ENCODE data around the gene DOCK1. TPM values are rescaled to one million over a fixed set of nuclear protein-coding genes. Genes with fewer than 3 reads are reported as not detected.

DOCK1 gene
- polyA plus RNA-seq, 1 donor from 2014 or later = 2.7 TPM

DNA sequence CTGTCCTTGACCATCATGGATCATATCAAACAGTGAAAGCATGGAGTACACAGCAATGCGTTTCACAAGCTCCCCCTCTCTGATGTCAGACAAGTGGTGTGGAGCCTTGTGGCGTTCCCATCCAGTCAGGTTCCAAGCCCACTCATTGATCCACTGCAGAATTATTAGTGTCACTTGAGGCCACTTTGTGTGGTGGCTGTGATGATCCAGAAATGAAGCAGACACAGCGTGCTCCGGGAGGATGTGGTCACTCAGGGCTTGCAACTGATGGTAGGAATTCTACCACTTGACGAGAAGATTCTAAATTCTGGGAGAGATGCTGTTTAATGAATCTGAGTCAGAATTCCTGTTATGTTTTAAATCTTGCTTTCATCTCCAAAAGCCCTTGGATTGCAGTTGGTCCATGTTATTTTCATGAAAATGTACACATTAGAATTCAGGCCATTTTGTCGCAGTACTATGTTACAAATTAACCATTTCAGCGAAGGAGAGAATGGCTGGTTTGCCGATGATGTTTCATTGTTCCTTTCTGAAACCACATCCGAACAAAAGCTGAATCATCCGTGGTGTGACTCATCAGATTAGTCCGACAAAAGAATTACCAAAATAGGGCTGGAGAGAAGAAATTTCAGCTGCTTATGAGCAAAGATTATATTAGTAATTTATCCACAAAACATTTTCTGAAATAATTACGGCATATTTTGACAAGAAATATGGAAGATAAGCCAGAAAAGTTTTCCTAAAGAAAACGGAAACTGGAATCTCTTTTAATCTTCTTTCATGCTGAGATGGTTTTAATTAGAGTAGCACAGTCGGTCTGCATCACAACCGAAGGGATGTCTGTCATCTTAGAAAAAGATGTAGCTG, 243.1 kb downstream of the DOCK1 start:
- no peak for TF ChIP-seq MXI1 (conservative IDR thresholded peaks at IDR 0.05; ENCODE audit: poor library complexity, severe bottlenecking)
- no peak for TF ChIP-seq EZH2 (IDR thresholded peaks at IDR 0.05; ENCODE audit: borderline replicate concordance, insufficient read depth, low read length, poor library complexity, severe bottlenecking)
- no peak for TF ChIP-seq POLR2AphosphoS5 (IDR thresholded peaks at IDR 0.05)
- no peak for TF ChIP-seq TAF1 (IDR thresholded peaks at IDR 0.05; ENCODE audit: low read depth)
- no peak for TF ChIP-seq RAD21 (conservative IDR thresholded peaks at IDR 0.05)
- TF ChIP-seq, protein P1, sequence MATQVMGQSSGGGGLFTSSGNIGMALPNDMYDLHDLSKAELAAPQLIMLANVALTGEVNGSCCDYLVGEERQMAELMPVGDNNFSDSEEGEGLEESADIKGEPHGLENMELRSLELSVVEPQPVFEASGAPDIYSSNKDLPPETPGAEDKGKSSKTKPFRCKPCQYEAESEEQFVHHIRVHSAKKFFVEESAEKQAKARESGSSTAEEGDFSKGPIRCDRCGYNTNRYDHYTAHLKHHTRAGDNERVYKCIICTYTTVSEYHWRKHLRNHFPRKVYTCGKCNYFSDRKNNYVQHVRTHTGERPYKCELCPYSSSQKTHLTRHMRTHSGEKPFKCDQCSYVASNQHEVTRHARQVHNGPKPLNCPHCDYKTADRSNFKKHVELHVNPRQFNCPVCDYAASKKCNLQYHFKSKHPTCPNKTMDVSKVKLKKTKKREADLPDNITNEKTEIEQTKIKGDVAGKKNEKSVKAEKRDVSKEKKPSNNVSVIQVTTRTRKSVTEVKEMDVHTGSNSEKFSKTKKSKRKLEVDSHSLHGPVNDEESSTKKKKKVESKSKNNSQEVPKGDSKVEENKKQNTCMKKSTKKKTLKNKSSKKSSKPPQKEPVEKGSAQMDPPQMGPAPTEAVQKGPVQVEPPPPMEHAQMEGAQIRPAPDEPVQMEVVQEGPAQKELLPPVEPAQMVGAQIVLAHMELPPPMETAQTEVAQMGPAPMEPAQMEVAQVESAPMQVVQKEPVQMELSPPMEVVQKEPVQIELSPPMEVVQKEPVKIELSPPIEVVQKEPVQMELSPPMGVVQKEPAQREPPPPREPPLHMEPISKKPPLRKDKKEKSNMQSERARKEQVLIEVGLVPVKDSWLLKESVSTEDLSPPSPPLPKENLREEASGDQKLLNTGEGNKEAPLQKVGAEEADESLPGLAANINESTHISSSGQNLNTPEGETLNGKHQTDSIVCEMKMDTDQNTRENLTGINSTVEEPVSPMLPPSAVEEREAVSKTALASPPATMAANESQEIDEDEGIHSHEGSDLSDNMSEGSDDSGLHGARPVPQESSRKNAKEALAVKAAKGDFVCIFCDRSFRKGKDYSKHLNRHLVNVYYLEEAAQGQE (IDR thresholded peaks at IDR 0.05; ENCODE audit: borderline replicate concordance) = no peak
- TF ChIP-seq EP300 (conservative IDR thresholded peaks at IDR 0.05; ENCODE audit: poor library complexity, severe bottlenecking) = no peak
- no peak for TF ChIP-seq SMC3 (conservative IDR thresholded peaks at IDR 0.05; ENCODE audit: poor library complexity)
- TF ChIP-seq, protein P2, sequence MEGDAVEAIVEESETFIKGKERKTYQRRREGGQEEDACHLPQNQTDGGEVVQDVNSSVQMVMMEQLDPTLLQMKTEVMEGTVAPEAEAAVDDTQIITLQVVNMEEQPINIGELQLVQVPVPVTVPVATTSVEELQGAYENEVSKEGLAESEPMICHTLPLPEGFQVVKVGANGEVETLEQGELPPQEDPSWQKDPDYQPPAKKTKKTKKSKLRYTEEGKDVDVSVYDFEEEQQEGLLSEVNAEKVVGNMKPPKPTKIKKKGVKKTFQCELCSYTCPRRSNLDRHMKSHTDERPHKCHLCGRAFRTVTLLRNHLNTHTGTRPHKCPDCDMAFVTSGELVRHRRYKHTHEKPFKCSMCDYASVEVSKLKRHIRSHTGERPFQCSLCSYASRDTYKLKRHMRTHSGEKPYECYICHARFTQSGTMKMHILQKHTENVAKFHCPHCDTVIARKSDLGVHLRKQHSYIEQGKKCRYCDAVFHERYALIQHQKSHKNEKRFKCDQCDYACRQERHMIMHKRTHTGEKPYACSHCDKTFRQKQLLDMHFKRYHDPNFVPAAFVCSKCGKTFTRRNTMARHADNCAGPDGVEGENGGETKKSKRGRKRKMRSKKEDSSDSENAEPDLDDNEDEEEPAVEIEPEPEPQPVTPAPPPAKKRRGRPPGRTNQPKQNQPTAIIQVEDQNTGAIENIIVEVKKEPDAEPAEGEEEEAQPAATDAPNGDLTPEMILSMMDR (IDR thresholded peaks at IDR 0.05; ENCODE audit: poor library complexity, severe bottlenecking) = no peak
- Histone ChIP-seq H3K4me2 (ENCODE audit: low read length) (no peak overlapping the region), H2AFZ (ENCODE audit: low read depth, low read length) (no peak overlapping the region), H3K36me3 (ENCODE audit: insufficient read depth, low read length) (no peaks in the 10 kb centered on the region), H3F3A (ENCODE audit: insufficient read depth, low read length, poor library complexity, severe bottlenecking) (no peaks in the 10 kb centered on the region), H3K27me3 (ENCODE audit: insufficient read depth, low read depth, low read length) (no peaks in the 10 kb centered on the region), H3K4me3 (ENCODE audit: low read length) (no peak overlapping the region), H3K27ac (ENCODE audit: low read length) (no peak overlapping the region), H3K9me2 (ENCODE audit: insufficient read depth, low read length) (no peaks in the 10 kb centered on the region), H3K9ac (ENCODE audit: low read length) (no peak overlapping the region), H4K20me1 (ENCODE audit: insufficient read depth) (no peaks in the 10 kb centered on the region), H3K9me3 (ENCODE audit: low read length) (no peaks in the 10 kb centered on the region), H3K79me2 (replicated peaks; ENCODE audit: insufficient read depth, low read length) (no peaks in the 10 kb centered on the region)

DNA sequence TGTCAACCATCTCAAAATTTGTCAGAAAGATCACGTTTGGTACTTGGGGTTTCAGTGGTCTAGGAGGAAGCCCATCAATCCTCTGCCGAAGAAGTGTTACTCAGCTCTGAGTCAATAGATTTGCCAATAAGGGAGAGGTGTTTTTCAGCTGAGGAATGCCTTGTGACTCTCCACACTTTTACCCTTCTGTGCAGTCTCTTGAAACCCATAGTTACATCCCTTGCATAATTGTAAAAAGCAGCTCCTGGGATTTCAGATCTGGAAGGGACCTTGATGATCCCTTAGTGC, 243.6 kb downstream of the DOCK1 start:
- H3K4me3 ChIP-seq (ENCODE audit: low read length) = no peak overlapping the region
- no peaks in the 10 kb centered on the region for H3K79me2 ChIP-seq (replicated peaks; ENCODE audit: insufficient read depth, low read length)
- no peaks in the 10 kb centered on the region for H3K9me2 ChIP-seq (ENCODE audit: insufficient read depth, low read length)
- H3K9me3 ChIP-seq (ENCODE audit: low read length) = no peaks in the 10 kb centered on the region
- no peaks in the 10 kb centered on the region for H3K36me3 ChIP-seq (ENCODE audit: insufficient read depth, low read length)
- H3K27me3 ChIP-seq (ENCODE audit: insufficient read depth, low read depth, low read length) = no peaks in the 10 kb centered on the region
- H3K9ac ChIP-seq (ENCODE audit: low read length) = no peak overlapping the region
- H3K4me2 ChIP-seq (ENCODE audit: low read length) = no peak overlapping the region
- H4K20me1 ChIP-seq (ENCODE audit: insufficient read depth) = no peaks in the 10 kb centered on the region
- no peaks in the 10 kb centered on the region for H3F3A ChIP-seq (ENCODE audit: insufficient read depth, low read length, poor library complexity, severe bottlenecking)
- no peak for TF ChIP-seq MXI1 (conservative IDR thresholded peaks at IDR 0.05; ENCODE audit: poor library complexity, severe bottlenecking)
- TF ChIP-seq POLR2AphosphoS5 (IDR thresholded peaks at IDR 0.05) = no peak
- no peak for TF ChIP-seq EZH2 (IDR thresholded peaks at IDR 0.05; ENCODE audit: borderline replicate concordance, insufficient read depth, low read length, poor library complexity, severe bottlenecking)
- no peak overlapping the region for H2AFZ ChIP-seq (ENCODE audit: low read depth, low read length)
- H3K27ac ChIP-seq (ENCODE audit: low read length) = no peak overlapping the region

Data from neural cell (in vitro differentiated cells).